ENCODE data around the gene VPS8.

The VPS8 gene

GRCh38 chr3:184811999-184812661, at the start of gene VPS8:
TSS of gene VPS8 (plus strand) at chr3:184812166. CDS start at chr3:184824633, 12,467 bp downstream.
- Histone ChIP-seq H3K9me2 (replicated peaks; ENCODE audit: insufficient read depth, low read length) (no peaks in the 10 kb centered on the region), H2AFZ (ENCODE audit: low read depth, low read length, severe bottlenecking) (peak within 1 kb of the TSS; percentile 98), H3K9me3 (ENCODE audit: insufficient read depth, low read length) (no peaks in the 10 kb centered on the region), H3K4me2 (ENCODE audit: low read depth, low read length, poor library complexity, severe bottlenecking) (peak within 1 kb of the TSS; percentile 84), H3K4me3 (ENCODE audit: insufficient read depth, low read length, poor library complexity, severe bottlenecking) (peak within 1 kb of the TSS; percentile 93), H3K9ac (ENCODE audit: low read length) (peak within 1 kb of the TSS; percentile 79), H4K20me1 (ENCODE audit: low read depth, low read length) (no peaks in the 10 kb centered on the region), H3K79me2 (ENCODE audit: insufficient read depth, low read length) (peaks cover 8% of the 10 kb centered on the region; the same call in 1 of the 2 replicates), H3K27ac (ENCODE audit: low read depth, low read length) (no peak within 1 kb of the TSS), H3K27me3 (ENCODE audit: low read length) (no peaks in the 10 kb centered on the region), H3K36me3 (ENCODE audit: low read length) (no peaks in the 10 kb centered on the region), H3F3A (ENCODE audit: insufficient read depth) (no peaks in the 10 kb centered on the region)
- TF ChIP-seq EZH2phosphoT487 (conservative IDR thresholded peaks at IDR 0.05; ENCODE audit: low read length) = no peak
- TF ChIP-seq CTCF (IDR thresholded peaks at IDR 0.05; ENCODE audit: insufficient read depth, low read length, poor library complexity, severe bottlenecking) = no peak

- Histone ChIP-seq H3K79me2 (ENCODE audit: insufficient read depth, low read length) (no peaks in the 10 kb centered on the region), H3K9me3 (ENCODE audit: insufficient read depth, low read length) (no peaks in the 10 kb centered on the region), H3K9me2 (replicated peaks; ENCODE audit: insufficient read depth, low read length) (no peaks in the 10 kb centered on the region), H4K20me1 (ENCODE audit: low read depth, low read length) (no peaks in the 10 kb centered on the region), H3K36me3 (ENCODE audit: low read length) (no peaks in the 10 kb centered on the region), H2AFZ (ENCODE audit: low read depth, low read length, severe bottlenecking) (no peak overlapping the region), H3K27ac (ENCODE audit: low read depth, low read length) (no peak overlapping the region), H3K4me3 (ENCODE audit: insufficient read depth, low read length, poor library complexity, severe bottlenecking) (no peak overlapping the region), H3F3A (ENCODE audit: insufficient read depth) (no peaks in the 10 kb centered on the region), H3K9ac (ENCODE audit: low read length) (no peak overlapping the region), H3K4me2 (ENCODE audit: low read depth, low read length, poor library complexity, severe bottlenecking) (no peak overlapping the region), H3K27me3 (ENCODE audit: low read length) (no peaks in the 10 kb centered on the region)
- no peak for TF ChIP-seq EZH2phosphoT487 (conservative IDR thresholded peaks at IDR 0.05; ENCODE audit: low read length)
- no peak for TF ChIP-seq CTCF (IDR thresholded peaks at IDR 0.05; ENCODE audit: insufficient read depth, low read length, poor library complexity, severe bottlenecking)
Measured at GRCh38 chr3:184764191-184764590, 47.8 kb upstream of the VPS8 start.

- H2AFZ ChIP-seq (ENCODE audit: low read depth, low read length, severe bottlenecking) = no peak overlapping the region
- H3K27me3 ChIP-seq (ENCODE audit: low read length) = no peaks in the 10 kb centered on the region
- H3K4me3 ChIP-seq (ENCODE audit: insufficient read depth, low read length, poor library complexity, severe bottlenecking) = no peak overlapping the region
- no peaks in the 10 kb centered on the region for H3K36me3 ChIP-seq (ENCODE audit: low read length)
- no peak overlapping the region for H3K27ac ChIP-seq (ENCODE audit: low read depth, low read length)
- H4K20me1 ChIP-seq (ENCODE audit: low read depth, low read length) = no peaks in the 10 kb centered on the region
- H3K79me2 ChIP-seq (ENCODE audit: insufficient read depth, low read length) = no peaks in the 10 kb centered on the region
- H3F3A ChIP-seq (ENCODE audit: insufficient read depth) = no peaks in the 10 kb centered on the region
- TF ChIP-seq EZH2phosphoT487 (conservative IDR thresholded peaks at IDR 0.05; ENCODE audit: low read length) (no peak), CTCF (IDR thresholded peaks at IDR 0.05; ENCODE audit: insufficient read depth, low read length, poor library complexity, severe bottlenecking) (no peak)
- no peak overlapping the region for H3K4me2 ChIP-seq (ENCODE audit: low read depth, low read length, poor library complexity, severe bottlenecking)
- no peak overlapping the region for H3K9ac ChIP-seq (ENCODE audit: low read length)
- no peaks in the 10 kb centered on the region for H3K9me3 ChIP-seq (ENCODE audit: insufficient read depth, low read length)
- H3K9me2 ChIP-seq (replicated peaks; ENCODE audit: insufficient read depth, low read length) = no peaks in the 10 kb centered on the region
Measured at GRCh38 chr3:184765047-184765729, 46.8 kb upstream of the VPS8 start.

All from SU-DHL-6 (cell line).